ENCODE data around the gene AHCYL1.

GRCh38 chr1:109986054-109986444 lies 1.5 kb downstream of the AHCYL1 start:
- TF ChIP-seq CTCF (IDR thresholded peaks at IDR 0.05 in 8 of 11, conservative IDR thresholded peaks at IDR 0.05 in 3 of 11) = no peak
- no peak for TF ChIP-seq POLR2A (IDR thresholded peaks at IDR 0.05)
